Stimulated activated CD4-positive, alpha-beta T cell treated with anti-CD3 and anti-CD28 coated beads, Interleukin-4, amount 100 ng/mL, for 1 hour (primary cell): ENCODE results near the gene EIF2AK2.

ENCODE experiments used
- DNase-seq: peaks from one replicate; pipeline ENCODE4 v3.0.0-alpha.2; 2020

The EIF2AK2 gene

DNA sequence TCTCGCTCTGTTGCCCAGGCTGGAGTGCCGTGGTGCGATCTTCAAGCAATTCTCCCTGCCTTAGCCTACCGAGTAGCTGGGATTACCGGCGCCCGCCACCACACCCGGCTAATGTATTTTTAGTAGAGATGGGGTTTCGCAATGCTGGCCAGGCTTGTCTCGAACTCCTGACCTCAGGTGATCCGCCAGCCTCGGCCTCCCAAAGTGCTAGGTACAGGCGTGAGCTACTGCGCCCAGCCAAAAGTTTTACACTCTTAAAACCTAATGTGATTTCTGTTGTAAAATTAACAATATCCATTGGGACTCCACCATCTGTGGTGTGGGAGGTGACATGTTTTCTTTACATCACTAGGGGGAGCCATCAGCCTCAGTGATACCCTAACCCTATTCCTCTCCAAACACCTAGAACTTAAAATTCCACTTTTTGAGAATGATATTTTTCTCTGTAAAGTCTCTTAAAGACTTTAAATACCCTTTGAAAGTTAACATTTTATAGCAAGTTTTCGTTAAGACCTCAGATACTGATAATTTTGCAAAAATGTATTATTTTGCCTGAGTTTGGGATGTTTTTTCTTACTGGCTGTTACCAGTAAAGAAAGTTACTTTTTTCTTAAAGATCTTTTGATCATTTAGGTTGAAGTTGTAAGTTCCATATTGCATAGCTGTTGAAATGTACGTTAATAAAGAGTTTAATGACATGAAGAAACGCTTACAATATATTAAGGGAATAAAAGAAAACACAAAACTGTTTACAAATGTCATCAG, 11.6 kb upstream of the EIF2AK2 start:
- no peak for DNase-seq

DNA sequence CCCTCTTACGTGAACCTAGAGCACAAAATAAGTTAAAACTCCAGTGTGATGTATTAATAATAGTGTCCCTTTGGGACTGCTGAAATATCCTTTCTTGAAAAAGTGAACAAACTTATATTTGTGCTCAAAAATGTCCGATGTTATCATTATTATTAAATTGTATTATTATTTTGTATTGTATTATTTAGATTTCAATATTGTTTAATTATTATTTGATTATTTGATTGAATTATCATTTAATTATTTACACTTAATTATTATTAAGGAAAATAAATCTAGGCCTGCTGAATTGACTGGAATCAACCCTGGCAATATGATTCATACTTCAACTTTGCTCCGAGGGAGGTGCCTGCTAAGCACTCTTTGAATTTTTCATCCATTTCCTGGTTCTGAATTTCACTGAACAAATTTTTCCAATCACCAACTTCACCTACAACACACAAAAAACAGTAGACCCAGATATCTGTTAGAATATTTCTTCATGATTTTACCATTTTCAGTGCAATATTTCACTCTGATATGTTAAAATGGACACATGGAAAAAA, 10.9 kb upstream of the EIF2AK2 start:
- DNase-seq: no peak

DNA sequence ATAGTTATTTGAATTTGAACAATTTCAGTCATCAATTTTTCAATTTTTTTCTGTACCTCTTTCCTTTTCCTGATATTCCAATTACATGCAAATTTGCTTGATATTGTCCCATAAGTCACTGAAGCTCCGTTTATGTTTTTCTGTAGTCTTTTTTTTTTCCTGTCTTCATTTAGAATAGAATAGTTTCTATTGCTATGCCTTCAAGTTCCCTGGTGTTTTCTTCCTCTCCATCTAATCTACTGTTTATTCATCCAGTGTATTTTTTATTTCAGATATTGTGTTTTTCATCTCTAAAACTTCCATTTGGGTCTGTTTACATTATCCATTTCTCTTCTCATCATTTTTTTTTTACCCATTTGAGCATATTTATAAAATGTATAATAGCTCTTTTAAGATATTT, 8.0 kb upstream of the EIF2AK2 start:
- DNase-seq: no peak

DNA sequence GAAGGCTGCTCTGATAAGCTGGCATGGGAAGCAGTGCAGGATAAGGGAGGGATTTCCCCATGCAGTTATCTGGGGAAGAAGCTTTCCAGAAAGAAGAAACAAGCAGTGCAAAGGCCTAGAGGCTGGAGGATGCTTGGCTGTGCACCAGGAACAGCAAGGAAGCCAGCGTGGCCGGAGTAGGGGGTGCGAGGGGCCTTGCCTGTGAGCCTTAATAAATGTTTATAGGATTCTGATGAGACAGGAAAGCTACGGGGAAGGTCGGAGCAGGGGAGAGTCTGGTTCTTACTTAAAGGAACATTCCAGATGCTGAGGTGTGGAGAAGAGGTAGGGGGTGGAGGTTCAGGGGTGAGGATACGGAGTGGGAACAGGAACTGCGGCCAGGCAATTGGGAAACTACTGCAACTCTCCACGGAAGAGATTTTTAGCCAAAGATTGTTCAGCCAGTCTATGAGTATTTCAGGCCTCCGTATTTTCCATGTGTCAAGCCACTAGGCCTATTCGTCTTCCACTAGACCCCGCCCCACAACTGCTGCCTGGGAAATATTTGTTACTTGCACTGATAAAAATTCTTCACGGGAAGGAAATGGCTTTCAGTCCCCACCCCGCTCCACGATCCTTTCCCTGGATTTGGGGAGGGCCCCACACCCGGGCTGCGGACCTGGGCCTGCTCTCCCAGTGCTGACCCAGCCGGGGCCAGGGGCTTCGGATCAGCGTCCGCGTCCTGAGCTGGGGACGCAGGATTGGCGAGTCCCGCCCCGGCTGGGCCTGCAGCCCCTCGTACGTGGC, 516 bp downstream of the EIF2AK2 start:
- peak; percentile 23 for DNase-seq

- DNase-seq: no peak
Measured at GRCh38 chr2:37154785-37155184, 2.0 kb downstream of the EIF2AK2 start.

GRCh38 chr2:37153224-37153623, 3.6 kb downstream of the EIF2AK2 start:
- DNase-seq: no peak

GRCh38 chr2:37149626-37150322, 7.0 kb downstream of the EIF2AK2 start:
- no peak for DNase-seq

GRCh38 chr2:37148325-37148724, 8.5 kb downstream of the EIF2AK2 start:
- DNase-seq: no peak

DNA sequence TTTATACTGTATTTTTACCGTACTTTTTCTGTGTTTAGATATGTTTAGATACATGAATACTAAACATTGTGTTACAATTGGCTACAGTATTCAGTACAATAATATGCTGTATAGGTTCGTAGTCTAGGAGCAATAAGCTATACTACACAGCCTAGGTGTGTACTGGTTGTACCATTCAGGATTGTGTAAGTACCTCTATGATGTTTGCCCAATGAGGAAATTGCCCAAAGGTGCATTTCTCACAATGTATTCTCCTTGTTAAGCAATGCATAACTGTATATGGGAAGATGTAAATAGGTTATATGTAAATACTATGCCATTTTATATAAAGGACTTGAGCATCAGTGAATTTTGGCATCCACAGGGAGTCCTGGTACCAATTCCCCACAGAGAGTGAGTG, 10.7 kb downstream of the EIF2AK2 start:
- no peak for DNase-seq

DNA sequence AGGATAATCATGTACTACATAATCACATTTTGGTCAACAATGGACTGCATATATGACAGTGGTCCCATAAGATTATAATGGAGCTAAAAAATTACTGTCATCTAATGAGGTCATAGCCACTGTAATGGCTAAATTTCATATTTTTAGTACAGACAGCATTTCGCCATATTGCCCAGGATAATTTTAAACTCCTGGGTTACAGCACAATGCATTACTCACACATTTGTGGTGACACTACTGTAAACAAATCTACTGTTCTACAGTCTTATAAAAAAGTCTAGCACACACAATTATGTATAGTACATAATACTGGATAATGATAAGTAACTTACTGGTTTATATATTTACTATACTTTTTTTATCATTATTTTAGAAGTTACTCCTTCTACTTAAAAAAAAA, 12.8 kb downstream of the EIF2AK2 start:
- no peak for DNase-seq

DNA sequence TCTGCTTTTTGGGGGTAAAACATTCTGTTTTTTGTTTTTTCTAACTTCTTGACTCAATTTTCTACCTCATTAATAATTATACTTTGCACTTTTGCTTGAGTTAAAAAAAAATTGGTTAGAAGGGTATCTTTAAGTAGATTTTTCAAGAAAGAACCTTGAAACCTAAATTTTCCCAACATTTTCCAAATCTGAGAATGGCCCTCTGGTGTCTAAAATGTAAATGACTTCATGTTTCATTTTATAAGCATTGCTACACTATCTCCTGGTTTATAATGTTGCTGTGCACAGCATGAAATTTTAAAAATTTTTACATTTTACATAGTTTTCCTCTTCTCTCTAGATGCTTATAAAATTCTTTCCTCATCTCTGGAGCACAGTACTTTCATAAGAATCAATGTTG, 14.2 kb downstream of the EIF2AK2 start:
- no peak for DNase-seq

DNA sequence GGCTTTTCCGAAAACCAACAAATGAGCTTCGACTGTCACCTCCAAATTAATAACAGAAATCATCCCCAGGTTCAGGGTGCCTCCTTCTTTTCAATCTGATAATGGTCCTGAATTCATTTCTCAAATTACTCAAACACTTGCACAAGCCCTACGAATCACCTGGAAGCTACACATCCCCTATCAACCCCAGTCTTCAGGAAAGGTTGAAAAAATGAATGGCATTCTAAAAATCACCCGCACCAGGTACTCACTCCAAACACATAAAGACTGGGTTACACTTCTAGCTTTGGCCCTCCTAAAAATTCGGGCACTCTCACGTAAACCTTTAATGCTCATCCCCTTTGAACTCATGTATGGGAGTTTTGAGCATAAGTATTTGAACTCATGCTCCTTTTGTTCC, 23.9 kb downstream of the EIF2AK2 start:
- DNase-seq: no peak

- DNase-seq: no peak
Measured at GRCh38 chr2:37125416-37125815, 31.4 kb downstream of the EIF2AK2 start.

- no peak for DNase-seq
Measured at GRCh38 chr2:37119157-37119556, 37.6 kb downstream of the EIF2AK2 start.

DNA sequence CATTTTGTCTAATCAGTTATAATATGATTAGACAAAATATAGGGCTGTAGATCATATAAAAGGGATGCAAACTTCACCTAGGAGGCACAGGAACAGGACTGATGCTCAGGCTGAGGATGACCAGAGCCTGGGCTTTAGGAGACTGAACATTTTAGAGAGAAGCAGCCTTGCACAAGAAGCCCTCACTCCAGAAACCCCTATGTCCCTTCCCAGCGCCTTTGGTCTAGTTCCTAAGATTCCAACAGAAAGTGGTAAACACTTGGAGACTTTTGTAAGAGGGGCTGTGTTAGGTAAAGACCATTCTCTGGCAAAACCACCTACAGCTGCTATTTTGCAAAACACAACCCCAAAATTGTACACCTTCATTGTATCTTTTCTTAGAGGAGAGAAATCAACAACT, 39.2 kb downstream of the EIF2AK2 start:
- DNase-seq: no peak

DNA sequence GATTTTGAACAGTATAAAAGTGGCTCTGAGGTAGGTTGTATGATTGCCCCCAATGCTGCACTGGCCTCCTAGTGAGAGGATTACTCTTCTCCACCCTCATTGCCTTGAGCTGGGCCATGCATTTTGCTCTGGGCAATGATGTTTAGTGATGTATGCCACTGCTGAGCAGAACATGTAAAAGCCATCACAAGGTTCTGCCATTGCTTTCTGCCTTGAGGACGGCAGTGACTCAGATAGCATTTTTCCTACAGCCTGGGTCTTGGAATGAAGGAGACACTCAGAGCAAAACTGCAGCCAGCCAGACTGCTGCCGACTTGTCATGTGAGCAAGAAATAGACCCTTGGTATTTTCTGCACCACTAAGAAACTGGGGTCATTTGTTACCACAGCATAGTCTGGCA, 44.8 kb downstream of the EIF2AK2 start:
- no peak for DNase-seq

GRCh38 chr2:37110306-37111212, 46.2 kb downstream of the EIF2AK2 start:
- no peak for DNase-seq

GRCh38 chr2:37109523-37109922, 47.3 kb downstream of the EIF2AK2 start:
- DNase-seq: no peak

GRCh38 chr2:37105150-37105549, 51.6 kb downstream of the EIF2AK2 start:
- DNase-seq: no peak

GRCh38 chr2:37104178-37104577, 52.6 kb downstream of the EIF2AK2 start:
- DNase-seq: no peak

DNA sequence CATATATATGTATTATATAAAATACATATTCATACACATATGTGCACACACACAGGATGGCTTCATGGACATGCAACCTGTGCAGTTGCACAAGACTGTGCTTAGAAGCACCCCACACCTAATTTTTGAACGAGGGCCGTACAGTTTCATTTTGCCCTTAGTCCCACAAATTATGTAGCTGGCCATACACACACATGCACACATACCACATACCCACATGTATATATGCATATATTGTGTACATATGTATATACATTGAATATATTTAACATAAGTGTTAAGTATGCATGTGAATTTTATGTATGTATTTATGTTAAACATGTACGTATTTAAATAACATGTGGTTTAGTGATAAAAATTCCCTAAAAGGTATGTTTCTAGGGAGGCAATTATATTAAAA, 54.2 kb downstream of the EIF2AK2 start:
- DNase-seq: no peak

- DNase-seq: no peak
Measured at GRCh38 chr2:37100054-37100453, 56.7 kb downstream of the EIF2AK2 start.
